Fibroblast of the aortic adventitia (primary cell): ENCODE measurements around the gene SEMA4B. TPM values are rescaled to one million over a fixed set of nuclear protein-coding genes. Genes with fewer than 3 reads are reported as not detected.
"Not testable (repeated sequence)": the region's sequence is repeated elsewhere in the genome, so short reads cannot be mapped to it uniquely, and the experiment has no call there.

Source experiments
- DNase-seq: peaks from one replicate; pipeline ENCODE4 v3.0.0-alpha.2; 2010; ENCODE audit warnings: low read depth
- H3K4me3 ChIP-seq: 2 replicates; pipeline ENCODE4 v1.5.1; 2011; ENCODE audit warnings: low read depth, mild to moderate bottlenecking, control low read depth, low read length, moderate library complexity
- total RNA-seq: library from RNA; depleted of rRNA; stranded (reverse); fragments of >200 nt; gene quantifications from 2 replicates; pipeline ENCODE4 v1.2.3, GENCODE V29; 2012; ENCODE audit warnings: low replicate concordance
- TF ChIP-seq, protein P1 (sequence below): IDR thresholded peaks from 2 replicates; pipeline ENCODE4 v1.5.1; 2011; ENCODE audit warnings: mild to moderate bottlenecking, low read length, control low read depth, inconsistent platforms; ENCODE audit not compliant: insufficient read depth

SEMA4B gene
- total RNA-seq, 1 donor = 14.5 TPM

GRCh38 chr15:90181776-90182175 is 19.4 kb upstream of the SEMA4B start:
- TF ChIP-seq, protein P1, sequence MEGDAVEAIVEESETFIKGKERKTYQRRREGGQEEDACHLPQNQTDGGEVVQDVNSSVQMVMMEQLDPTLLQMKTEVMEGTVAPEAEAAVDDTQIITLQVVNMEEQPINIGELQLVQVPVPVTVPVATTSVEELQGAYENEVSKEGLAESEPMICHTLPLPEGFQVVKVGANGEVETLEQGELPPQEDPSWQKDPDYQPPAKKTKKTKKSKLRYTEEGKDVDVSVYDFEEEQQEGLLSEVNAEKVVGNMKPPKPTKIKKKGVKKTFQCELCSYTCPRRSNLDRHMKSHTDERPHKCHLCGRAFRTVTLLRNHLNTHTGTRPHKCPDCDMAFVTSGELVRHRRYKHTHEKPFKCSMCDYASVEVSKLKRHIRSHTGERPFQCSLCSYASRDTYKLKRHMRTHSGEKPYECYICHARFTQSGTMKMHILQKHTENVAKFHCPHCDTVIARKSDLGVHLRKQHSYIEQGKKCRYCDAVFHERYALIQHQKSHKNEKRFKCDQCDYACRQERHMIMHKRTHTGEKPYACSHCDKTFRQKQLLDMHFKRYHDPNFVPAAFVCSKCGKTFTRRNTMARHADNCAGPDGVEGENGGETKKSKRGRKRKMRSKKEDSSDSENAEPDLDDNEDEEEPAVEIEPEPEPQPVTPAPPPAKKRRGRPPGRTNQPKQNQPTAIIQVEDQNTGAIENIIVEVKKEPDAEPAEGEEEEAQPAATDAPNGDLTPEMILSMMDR = no peak
- no peak overlapping the region for H3K4me3 ChIP-seq
- DNase-seq = no peak

DNA sequence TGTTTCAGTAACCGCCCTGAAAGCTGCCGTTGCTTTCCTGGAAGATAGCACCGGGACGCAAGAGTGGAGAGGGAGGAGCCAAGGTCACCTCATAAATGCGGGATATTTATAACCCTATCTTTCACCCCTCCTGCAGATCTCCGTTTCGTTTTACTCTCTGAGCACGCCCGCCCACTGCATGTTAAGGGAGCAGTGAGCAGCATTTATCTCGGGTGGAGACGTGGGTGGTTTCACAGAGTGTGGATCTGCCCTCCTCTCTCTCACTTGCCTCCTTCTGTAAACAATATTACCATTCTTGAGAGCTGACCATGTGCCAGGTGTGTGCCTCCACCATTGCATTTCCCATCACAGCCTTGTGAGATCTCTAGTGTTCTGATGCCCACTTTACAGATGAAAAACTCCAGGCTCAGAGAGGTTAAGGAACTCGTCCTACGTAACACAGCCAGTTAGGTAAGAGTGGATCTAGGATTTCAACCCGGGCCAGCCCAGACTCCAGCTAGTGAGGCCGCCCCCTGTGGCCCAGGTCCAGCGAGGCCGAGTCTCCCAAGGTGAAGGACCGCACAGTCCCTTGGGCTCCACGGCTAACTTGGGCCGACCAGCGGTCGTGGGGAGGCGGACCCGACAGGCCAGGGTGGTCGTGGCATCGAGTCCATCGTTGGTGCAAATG is 16.9 kb upstream of the SEMA4B start:
- TF ChIP-seq, protein P1 = no peak
- peak overlapping the region; percentile 72 for H3K4me3 ChIP-seq
- DNase-seq = peak; percentile 90

- DNase-seq = no peak
- TF ChIP-seq, protein P1 = no peak
- peak overlapping the region; percentile 72 for H3K4me3 ChIP-seq
Observed at GRCh38 chr15:90184786-90185704, 16.1 kb upstream of the SEMA4B start.

- H3K4me3 ChIP-seq = peak overlapping the region; percentile 25
- TF ChIP-seq, protein P1 = no peak
- DNase-seq = no peak
Observed at GRCh38 chr15:90187257-90187868, 13.8 kb upstream of the SEMA4B start.

DNA sequence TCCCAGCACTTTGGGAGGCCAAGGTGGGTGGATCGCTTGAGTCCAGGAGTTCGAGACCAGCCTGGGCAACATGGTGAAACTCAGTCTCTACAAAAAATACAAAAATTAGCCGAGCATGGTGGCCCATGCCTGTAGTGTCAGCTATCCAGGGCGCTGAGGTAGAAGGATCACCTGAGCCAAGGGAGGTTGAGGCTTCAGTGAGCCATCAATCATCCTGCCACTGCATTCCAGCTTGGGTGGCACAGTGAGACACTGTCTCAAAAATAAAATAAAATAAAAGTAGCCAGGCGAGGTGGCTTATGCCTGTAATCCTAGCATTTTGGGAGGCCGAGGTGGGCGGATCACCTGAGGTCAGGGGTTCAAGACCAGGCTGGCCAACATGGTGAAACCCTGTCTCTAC is 13.1 kb upstream of the SEMA4B start:
- DNase-seq = not testable (repeated sequence)

GRCh38 chr15:90188914-90189748 is 12.0 kb upstream of the SEMA4B start:
- DNase-seq = no peak
- TF ChIP-seq, protein P1 = no peak
- H3K4me3 ChIP-seq = no peak overlapping the region

More for the DNA sequence above, 13.1 kb upstream of the SEMA4B start:
- not testable (repeated sequence) for H3K4me3 ChIP-seq
